H9 (cell line): ENCODE measurements around the gene CREB3L2. TPM values are rescaled to one million over a fixed set of nuclear protein-coding genes. Genes with fewer than 3 reads are reported as not detected.
A peak's percentile ranks its signal among the peaks of the same experiment; 100 is the strongest.

Experiments used
- DNase-seq: peaks from one replicate; pipeline ENCODE4 v3.0.0-alpha.2; 2017
- H2AFZ ChIP-seq: one replicate; pipeline ENCODE4 v1.6.1; 2013; ENCODE audit warnings: mild to moderate bottlenecking, low read length, control low read depth, moderate library complexity
- H2AK5ac ChIP-seq: 2 replicates; pipeline ENCODE4 v1.6.1; 2013; ENCODE audit warnings: low read length, control low read depth, mixed read lengths; ENCODE audit not compliant: insufficient read length
- H2BK120ac ChIP-seq: one replicate; pipeline ENCODE4 v1.6.1; 2013; ENCODE audit warnings: low read depth, mild to moderate bottlenecking, low read length, control low read depth, inconsistent platforms; ENCODE audit not compliant: poor library complexity, severe bottlenecking
- H2BK12ac ChIP-seq: 2 replicates; pipeline ENCODE4 v1.6.1; 2013; ENCODE audit warnings: low read length, control low read depth, mixed read lengths, low read depth; ENCODE audit not compliant: insufficient read length
- H2BK15ac ChIP-seq: 2 replicates; pipeline ENCODE4 v1.6.1; 2013; ENCODE audit warnings: low read depth, low read length, control low read depth
- H2BK20ac ChIP-seq: one replicate; pipeline ENCODE4 v1.6.1; 2013; ENCODE audit warnings: low read depth, mild to moderate bottlenecking, low read length, control low read depth, inconsistent platforms; ENCODE audit not compliant: poor library complexity, severe bottlenecking
- H2BK5ac ChIP-seq: 2 replicates; pipeline ENCODE4 v1.6.1; 2013; ENCODE audit warnings: low read length, control low read depth, mixed read lengths; ENCODE audit not compliant: insufficient read length
- H3K14ac ChIP-seq: 2 replicates; pipeline ENCODE4 v1.6.1; 2013; ENCODE audit warnings: low read length, control low read depth; ENCODE audit not compliant: insufficient read depth
- H3K18ac ChIP-seq: 2 replicates; pipeline ENCODE4 v1.6.1; 2013; ENCODE audit warnings: low read depth, mild to moderate bottlenecking, mixed read lengths, low read length, control low read depth; ENCODE audit not compliant: insufficient read length
- H3K23ac ChIP-seq: 2 replicates; pipeline ENCODE4 v1.6.1; 2013; ENCODE audit warnings: low read length, control low read depth, mixed read lengths, low read depth; ENCODE audit not compliant: insufficient read length
- H3K23me2 ChIP-seq: 2 replicates; pipeline ENCODE4 v1.6.1; 2013; ENCODE audit warnings: low read depth, mild to moderate bottlenecking, mixed read lengths, low read length, control low read depth; ENCODE audit not compliant: insufficient read length, poor library complexity, severe bottlenecking
- H3K27ac ChIP-seq: 2 replicates; pipeline ENCODE4 v1.5.1; 2013; ENCODE audit warnings: low read length, control low read depth, mixed read lengths, low read depth; ENCODE audit not compliant: insufficient read length
- H3K27me3 ChIP-seq: 2 replicates; pipeline ENCODE4 v1.6.1; 2013; ENCODE audit warnings: low read length, control low read depth, inconsistent platforms; ENCODE audit not compliant: insufficient read depth
- H3K4ac ChIP-seq: 2 replicates; pipeline ENCODE4 v1.6.1; 2013; ENCODE audit warnings: low read depth, mild to moderate bottlenecking, control low read depth, inconsistent platforms, low read length, moderate library complexity
- H3K4me1 ChIP-seq: 2 replicates; pipeline ENCODE4 v1.6.1; 2013; ENCODE audit warnings: low read length, control low read depth, inconsistent platforms; ENCODE audit not compliant: insufficient read depth
- H3K4me2 ChIP-seq: 2 replicates; pipeline ENCODE4 v1.6.1; 2013; ENCODE audit warnings: low read length, control low read depth, mixed read lengths; ENCODE audit not compliant: insufficient read length, insufficient read depth
- H3K56ac ChIP-seq: 2 replicates; pipeline ENCODE4 v1.6.1; 2013; ENCODE audit warnings: low read depth, mild to moderate bottlenecking, mixed read lengths, low read length, control low read depth; ENCODE audit not compliant: insufficient read length
- H3K79me1 ChIP-seq: 2 replicates; pipeline ENCODE4 v1.6.1; 2013; ENCODE audit warnings: low read depth, mild to moderate bottlenecking, moderate library complexity, low read length, control low read depth, inconsistent platforms; ENCODE audit not compliant: insufficient read depth, poor library complexity, severe bottlenecking
- H3K79me2 ChIP-seq: 2 replicates; pipeline ENCODE4 v1.6.1; 2013; ENCODE audit warnings: low read length, control low read depth, inconsistent platforms; ENCODE audit not compliant: insufficient read depth
- H3K9ac ChIP-seq: 2 replicates; pipeline ENCODE4 v1.6.1; 2013; ENCODE audit warnings: low read length, control low read depth, mixed read lengths; ENCODE audit not compliant: insufficient read length; ENCODE audit errors: extremely low read depth
- H3K9me3 ChIP-seq: one replicate; pipeline ENCODE4 v1.6.1; 2013; ENCODE audit warnings: low read depth, low read length, inconsistent platforms; ENCODE audit not compliant: control insufficient read depth
- H3T11ph ChIP-seq: one replicate; pipeline ENCODE4 v1.6.1; 2013; ENCODE audit warnings: mild to moderate bottlenecking, low read length, control low read depth, inconsistent platforms
- H4K20me1 ChIP-seq: one replicate; pipeline ENCODE4 v1.6.1; 2013; ENCODE audit not compliant: control insufficient read depth, insufficient read length, insufficient read depth
- H4K5ac ChIP-seq: 2 replicates; pipeline ENCODE4 v1.6.1; 2013; ENCODE audit warnings: low read depth, mild to moderate bottlenecking, mixed read lengths, low read length, control low read depth; ENCODE audit not compliant: insufficient read length
- H4K8ac ChIP-seq: replicated peaks from 2 replicates; pipeline ENCODE4 v1.6.1; 2013; ENCODE audit warnings: low read length, control low read depth, mixed read lengths, low read depth; ENCODE audit not compliant: insufficient read length
- H4K91ac ChIP-seq: 2 replicates; pipeline ENCODE4 v1.6.1; 2013; ENCODE audit warnings: low read depth, mild to moderate bottlenecking, moderate library complexity, mixed read lengths, low read length, control low read depth; ENCODE audit not compliant: insufficient read length
- H3K27ac Mint-ChIP-seq, 3 experiments: 2 replicates in 2 of 3; 3 replicates in 1 of 3; pipeline ENCODE4 v1.8.0; 2020 to 2021; ENCODE audit warnings: mixed read lengths in 3 of 3, mild to moderate bottlenecking in 1 of 3, moderate library complexity in 1 of 3
- H3K27me3 Mint-ChIP-seq: 2 replicates; pipeline ENCODE4 v1.8.0; 2021; ENCODE audit warnings: low read depth, mild to moderate bottlenecking, moderate library complexity, mixed read lengths
- H3K36me3 Mint-ChIP-seq, 3 experiments: 2 replicates in 2 of 3; 3 replicates in 1 of 3; pipeline ENCODE4 v1.8.0; 2020 to 2021; ENCODE audit warnings: low read depth in 3 of 3, mixed read lengths in 3 of 3; ENCODE audit not compliant: insufficient read depth in 1 of 3
- H3K4me1 Mint-ChIP-seq, 2 experiments: 2 replicates each; pipeline ENCODE4 v1.8.0; 2020; ENCODE audit warnings: mixed read lengths in 2 of 2
- H3K4me3 Mint-ChIP-seq, 2 experiments: 2 replicates in 1 of 2; 3 replicates in 1 of 2; pipeline ENCODE4 v1.8.0; 2020 to 2021; ENCODE audit warnings: mild to moderate bottlenecking in 2 of 2, mixed read lengths in 2 of 2, moderate library complexity in 1 of 2
- H3K9me3 Mint-ChIP-seq, 2 experiments: 2 replicates in 1 of 2; 3 replicates in 1 of 2; pipeline ENCODE4 v1.8.0; 2020; ENCODE audit warnings: mild to moderate bottlenecking in 2 of 2, mixed read lengths in 2 of 2, moderate library complexity in 1 of 2
- WGBS: extraction: QIAGEN DNeasy Blood & Tissue Kit; methylation state at CpG from one replicate; pipeline ENCODE4 v1.1.7; 2013; ENCODE audit warnings: missing lambda C conversion rate, low lambda C conversion rate, mixed read lengths; ENCODE audit not compliant: insufficient read length; ENCODE audit errors: extremely low coverage; 5-methylcytosine and 5-hydroxymethylcytosine counted together
- total RNA-seq: library from RNA; stranded (reverse); gene quantifications from 2 replicates; pipeline ENCODE4 v1.2.1, GENCODE V29; 2021
- TF ChIP-seq, protein P1 (sequence below): fragments of 200-600 bp; sonication (generic); conservative IDR thresholded peaks from 3 replicates; pipeline ENCODE4 v1.8.0; 2021; ENCODE audit warnings: antibody characterized with exemption, mild to moderate bottlenecking

The CREB3L2 gene
- total RNA-seq, 1 experiment from 2014 or later: 60.7 TPM

DNA sequence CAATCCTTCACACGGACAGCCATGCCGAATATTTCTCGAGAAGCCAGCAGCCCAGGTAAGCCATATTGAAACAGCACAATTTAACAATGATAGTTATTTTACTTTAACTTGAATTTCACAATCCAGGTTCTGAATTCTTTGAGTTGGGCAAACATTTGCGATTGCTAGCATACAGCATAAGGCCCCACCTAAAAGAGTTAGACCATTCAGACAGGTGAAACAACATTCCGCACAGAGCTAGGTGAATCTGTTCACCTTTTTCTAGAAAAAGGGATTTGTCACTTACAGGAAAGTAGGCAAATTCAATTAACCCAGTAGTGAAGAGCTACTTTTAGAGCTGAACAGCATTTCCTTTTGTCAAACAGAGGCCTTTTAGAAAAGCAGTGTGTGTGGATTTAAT, 45.3 kb downstream of the CREB3L2 start:
- Histone ChIP-seq H3K79me1 (no peaks in the 10 kb centered on the region), H4K5ac (no peak overlapping the region), H4K91ac (no peak overlapping the region), H3T11ph (no peak overlapping the region), H3K27ac (no peak overlapping the region), H4K20me1 (no peaks in the 10 kb centered on the region), H2AK5ac (no peak overlapping the region), H2BK12ac (no peak overlapping the region), H3K79me2 (peaks cover 2% of the 10 kb centered on the region; the same call in 1 of the 2 replicates), H3K23ac (no peak overlapping the region), H3K23me2 (no peaks in the 10 kb centered on the region), H3K14ac (no peak overlapping the region), H3K18ac (no peak overlapping the region), H3K4me1 (peaks cover 13% of the 10 kb centered on the region; the same call in 1 of the 2 replicates), H3K27me3 (no peaks in the 10 kb centered on the region), H3K9me3 (no peaks in the 10 kb centered on the region), H2BK5ac (no peak overlapping the region), H3K4ac (no peak overlapping the region), H2BK20ac (no peak overlapping the region), H3K56ac (no peak overlapping the region), H2AFZ (no peak overlapping the region), H4K8ac (no peak overlapping the region), H3K9ac (no peak overlapping the region), H2BK15ac (no peak overlapping the region), H2BK120ac (no peak overlapping the region), H3K4me2 (no peak overlapping the region)
- no peaks in the 10 kb centered on the region for H3K27me3 Mint-ChIP-seq
- TF ChIP-seq, protein P1, sequence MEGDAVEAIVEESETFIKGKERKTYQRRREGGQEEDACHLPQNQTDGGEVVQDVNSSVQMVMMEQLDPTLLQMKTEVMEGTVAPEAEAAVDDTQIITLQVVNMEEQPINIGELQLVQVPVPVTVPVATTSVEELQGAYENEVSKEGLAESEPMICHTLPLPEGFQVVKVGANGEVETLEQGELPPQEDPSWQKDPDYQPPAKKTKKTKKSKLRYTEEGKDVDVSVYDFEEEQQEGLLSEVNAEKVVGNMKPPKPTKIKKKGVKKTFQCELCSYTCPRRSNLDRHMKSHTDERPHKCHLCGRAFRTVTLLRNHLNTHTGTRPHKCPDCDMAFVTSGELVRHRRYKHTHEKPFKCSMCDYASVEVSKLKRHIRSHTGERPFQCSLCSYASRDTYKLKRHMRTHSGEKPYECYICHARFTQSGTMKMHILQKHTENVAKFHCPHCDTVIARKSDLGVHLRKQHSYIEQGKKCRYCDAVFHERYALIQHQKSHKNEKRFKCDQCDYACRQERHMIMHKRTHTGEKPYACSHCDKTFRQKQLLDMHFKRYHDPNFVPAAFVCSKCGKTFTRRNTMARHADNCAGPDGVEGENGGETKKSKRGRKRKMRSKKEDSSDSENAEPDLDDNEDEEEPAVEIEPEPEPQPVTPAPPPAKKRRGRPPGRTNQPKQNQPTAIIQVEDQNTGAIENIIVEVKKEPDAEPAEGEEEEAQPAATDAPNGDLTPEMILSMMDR: no peak
- H3K4me3 Mint-ChIP-seq: no peak overlapping the region
- H3K9me3 Mint-ChIP-seq: no peaks in the 10 kb centered on the region
- no CpG with 5 or more reads among the region's 5 CpGs for WGBS
- H3K36me3 Mint-ChIP-seq: peaks cover 12 to 17% (median 14%) of the 10 kb centered on the region in 3 experiments
- no peak for DNase-seq
- H3K4me1 Mint-ChIP-seq: peaks cover 53 to 61% of the 10 kb centered on the region in 2 experiments
- H3K27ac Mint-ChIP-seq: peak overlapping the region in 1 of 3 experiments; percentile 76; a peak in 2 of 7 replicates
